ENCODE measurements around the gene ABL1. TPM values are rescaled to one million over a fixed set of nuclear protein-coding genes. Genes with fewer than 3 reads are reported as not detected.

ABL1 gene
- total RNA-seq, 1 experiment from 2014 or later, result 9.9 TPM

- H3K36me3 ChIP-seq (ENCODE audit: insufficient read depth, low read length), result no peaks in the 10 kb centered on the region
- no peaks in the 10 kb centered on the region for H3K9me2 ChIP-seq (replicated peaks; ENCODE audit: insufficient read depth, low read length)
- H3K4me2 ChIP-seq (ENCODE audit: low read depth, low read length, poor library complexity, severe bottlenecking), result no peak overlapping the region
- no peaks in the 10 kb centered on the region for H3K9me3 ChIP-seq (ENCODE audit: low read length)
- no peak overlapping the region for H3K9ac ChIP-seq (ENCODE audit: low read length)
- H4K20me1 ChIP-seq (ENCODE audit: insufficient read depth, low read depth, low read length), result no peaks in the 10 kb centered on the region
- H3K4me1 ChIP-seq (ENCODE audit: low read length), result peaks cover 6% of the 10 kb centered on the region
- no peak for DNase-seq
- no peaks in the 10 kb centered on the region for H3K27me3 ChIP-seq (ENCODE audit: low read length)
- no peak overlapping the region for H2AFZ ChIP-seq (ENCODE audit: low read length)
- no peak overlapping the region for H3K27ac ChIP-seq (ENCODE audit: low read length)
- H3K79me2 ChIP-seq (ENCODE audit: low read length), result no peaks in the 10 kb centered on the region
- H3K4me3 ChIP-seq (ENCODE audit: low read length), result no peak overlapping the region
Measured at GRCh38 chr9:130927338-130927737, 92.3 kb downstream of the ABL1 start.

GRCh38 chr9:130927995-130928900 lies 93.2 kb downstream of the ABL1 start:
- H3K4me1 ChIP-seq (ENCODE audit: low read length), result peaks cover 6% of the 10 kb centered on the region
- H3K27me3 ChIP-seq (ENCODE audit: low read length), result no peaks in the 10 kb centered on the region
- DNase-seq, result no peak
- H3K4me3 ChIP-seq (ENCODE audit: low read length), result no peak overlapping the region
- no peak overlapping the region for H3K9ac ChIP-seq (ENCODE audit: low read length)
- H2AFZ ChIP-seq (ENCODE audit: low read length), result no peak overlapping the region
- H3K36me3 ChIP-seq (ENCODE audit: insufficient read depth, low read length), result no peaks in the 10 kb centered on the region
- H3K9me3 ChIP-seq (ENCODE audit: low read length), result no peaks in the 10 kb centered on the region
- H3K9me2 ChIP-seq (replicated peaks; ENCODE audit: insufficient read depth, low read length), result no peaks in the 10 kb centered on the region
- no peak overlapping the region for H3K4me2 ChIP-seq (ENCODE audit: low read depth, low read length, poor library complexity, severe bottlenecking)
- no peaks in the 10 kb centered on the region for H4K20me1 ChIP-seq (ENCODE audit: insufficient read depth, low read depth, low read length)
- H3K27ac ChIP-seq (ENCODE audit: low read length), result no peak overlapping the region
- no peaks in the 10 kb centered on the region for H3K79me2 ChIP-seq (ENCODE audit: low read length)

DNA sequence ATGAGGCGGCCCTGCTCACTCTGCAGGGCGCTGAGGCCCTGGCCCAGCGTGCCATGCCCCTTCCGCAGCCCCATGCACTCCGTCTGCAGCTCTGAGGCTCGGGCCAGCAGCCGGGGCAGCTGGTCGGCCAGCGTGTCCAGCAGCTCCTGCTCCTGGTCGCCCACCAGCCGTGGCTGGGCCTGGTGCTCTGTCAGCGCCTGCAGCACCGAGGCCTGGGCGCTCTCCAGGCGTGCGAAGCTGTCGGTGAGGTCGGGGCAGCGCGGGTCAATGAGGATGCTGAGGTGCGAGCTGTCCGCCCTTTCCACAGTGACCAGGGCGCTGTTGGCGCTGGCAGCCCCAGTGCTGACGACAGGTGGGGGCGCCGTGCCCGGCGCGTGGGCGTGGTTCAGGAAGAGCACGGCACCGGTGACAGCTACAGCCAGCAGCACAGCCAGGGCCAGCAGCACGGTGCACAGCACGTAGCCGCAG lies 94.6 kb downstream of the ABL1 start:
- Histone ChIP-seq H3K27me3 (ENCODE audit: low read length) (no peaks in the 10 kb centered on the region), H3K27ac (ENCODE audit: low read length) (no peak overlapping the region), H3K9ac (ENCODE audit: low read length) (no peak overlapping the region), H3K4me2 (ENCODE audit: low read depth, low read length, poor library complexity, severe bottlenecking) (no peak overlapping the region), H4K20me1 (ENCODE audit: insufficient read depth, low read depth, low read length) (no peaks in the 10 kb centered on the region), H3K9me3 (ENCODE audit: low read length) (no peaks in the 10 kb centered on the region), H2AFZ (ENCODE audit: low read length) (no peak overlapping the region), H3K4me3 (ENCODE audit: low read length) (no peak overlapping the region), H3K9me2 (replicated peaks; ENCODE audit: insufficient read depth, low read length) (no peaks in the 10 kb centered on the region), H3K4me1 (ENCODE audit: low read length) (peaks cover 6% of the 10 kb centered on the region), H3K36me3 (ENCODE audit: insufficient read depth, low read length) (no peaks in the 10 kb centered on the region), H3K79me2 (ENCODE audit: low read length) (no peaks in the 10 kb centered on the region)
- no peak for DNase-seq

GRCh38 chr9:130930132-130930803 lies 95.2 kb downstream of the ABL1 start:
- Histone ChIP-seq H3K9me2 (replicated peaks; ENCODE audit: insufficient read depth, low read length) (no peaks in the 10 kb centered on the region), H3K4me2 (ENCODE audit: low read depth, low read length, poor library complexity, severe bottlenecking) (no peak overlapping the region), H3K9ac (ENCODE audit: low read length) (no peak overlapping the region), H3K36me3 (ENCODE audit: insufficient read depth, low read length) (no peaks in the 10 kb centered on the region), H4K20me1 (ENCODE audit: insufficient read depth, low read depth, low read length) (no peaks in the 10 kb centered on the region), H3K4me3 (ENCODE audit: low read length) (no peak overlapping the region), H3K27me3 (ENCODE audit: low read length) (no peaks in the 10 kb centered on the region), H3K9me3 (ENCODE audit: low read length) (no peaks in the 10 kb centered on the region), H2AFZ (ENCODE audit: low read length) (no peak overlapping the region), H3K79me2 (ENCODE audit: low read length) (no peaks in the 10 kb centered on the region), H3K4me1 (ENCODE audit: low read length) (peaks cover 6% of the 10 kb centered on the region), H3K27ac (ENCODE audit: low read length) (no peak overlapping the region)
- DNase-seq, result no peak

DNA sequence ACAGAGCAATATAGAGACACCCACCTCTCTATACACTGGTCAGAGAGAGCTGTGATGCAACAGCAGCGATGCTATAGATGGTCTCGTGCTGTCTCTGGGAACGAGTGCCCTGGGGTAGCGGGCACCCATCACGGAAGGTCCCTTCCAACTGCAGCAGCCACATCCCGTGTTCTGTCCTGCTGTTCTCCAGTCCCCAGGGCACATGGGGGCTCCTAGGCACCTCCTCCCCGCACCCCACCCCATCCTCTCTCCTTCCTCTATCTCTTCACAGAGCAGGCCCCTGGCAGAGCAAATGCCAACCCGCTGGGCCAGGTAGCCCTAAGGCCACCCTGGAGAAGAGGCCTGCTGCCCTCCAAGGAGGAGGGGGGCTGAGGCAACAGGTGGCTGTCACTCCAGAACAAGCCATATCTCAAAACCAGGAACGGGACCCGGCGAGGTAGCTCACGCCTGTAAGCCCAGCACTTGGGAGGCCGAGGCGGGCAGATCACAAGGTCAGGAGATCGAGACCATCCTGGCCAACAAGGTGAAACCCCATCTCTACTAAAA lies 95.8 kb downstream of the ABL1 start:
- H3K4me3 ChIP-seq (ENCODE audit: low read length), result no peak overlapping the region
- no peaks in the 10 kb centered on the region for H4K20me1 ChIP-seq (ENCODE audit: insufficient read depth, low read depth, low read length)
- no peaks in the 10 kb centered on the region for H3K27me3 ChIP-seq (ENCODE audit: low read length)
- peaks cover 6% of the 10 kb centered on the region for H3K4me1 ChIP-seq (ENCODE audit: low read length)
- no peaks in the 10 kb centered on the region for H3K79me2 ChIP-seq (ENCODE audit: low read length)
- H3K27ac ChIP-seq (ENCODE audit: low read length), result no peak overlapping the region
- H3K9me3 ChIP-seq (ENCODE audit: low read length), result no peaks in the 10 kb centered on the region
- no peaks in the 10 kb centered on the region for H3K36me3 ChIP-seq (ENCODE audit: insufficient read depth, low read length)
- no peak for DNase-seq
- H3K4me2 ChIP-seq (ENCODE audit: low read depth, low read length, poor library complexity, severe bottlenecking), result no peak overlapping the region
- H3K9ac ChIP-seq (ENCODE audit: low read length), result no peak overlapping the region
- no peak overlapping the region for H2AFZ ChIP-seq (ENCODE audit: low read length)
- H3K9me2 ChIP-seq (replicated peaks; ENCODE audit: insufficient read depth, low read length), result no peaks in the 10 kb centered on the region

DNA sequence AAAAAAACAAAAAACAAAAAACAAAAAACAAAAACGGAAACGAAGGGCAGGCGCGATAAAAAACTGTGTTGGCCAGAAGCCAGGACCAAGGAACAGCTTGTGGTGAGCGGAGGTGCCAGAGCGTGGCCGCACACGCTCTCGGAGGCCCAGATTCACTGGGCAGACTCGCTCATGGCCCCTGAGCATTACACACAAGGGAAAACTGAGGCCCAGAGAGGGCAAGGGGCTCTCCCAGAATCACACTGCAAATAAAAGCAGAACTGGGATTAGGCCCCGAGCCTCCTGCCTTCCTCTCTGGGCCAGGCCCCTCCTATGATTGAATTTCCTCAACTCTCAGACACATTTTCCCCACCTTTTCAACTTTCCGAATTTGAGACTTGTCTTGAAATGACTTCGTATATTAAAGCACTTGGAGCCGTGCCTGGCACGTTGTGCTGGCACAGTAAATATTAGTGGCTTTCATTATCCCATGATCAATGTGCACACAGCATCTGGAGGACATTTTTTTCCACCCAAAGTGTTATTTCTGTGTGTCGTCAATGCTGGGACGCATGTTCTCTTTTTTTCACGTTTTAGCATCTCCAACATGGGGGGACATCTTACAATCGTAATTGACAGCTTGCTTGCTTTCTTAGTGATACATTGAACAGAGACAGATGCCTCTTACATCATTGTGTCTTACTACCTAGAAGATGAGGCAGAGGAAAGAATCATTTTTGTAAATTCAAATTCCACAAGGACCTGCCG lies 96.6 kb downstream of the ABL1 start:
- Histone ChIP-seq H2AFZ (ENCODE audit: low read length) (no peak overlapping the region), H3K9me3 (ENCODE audit: low read length) (no peaks in the 10 kb centered on the region)

DNA sequence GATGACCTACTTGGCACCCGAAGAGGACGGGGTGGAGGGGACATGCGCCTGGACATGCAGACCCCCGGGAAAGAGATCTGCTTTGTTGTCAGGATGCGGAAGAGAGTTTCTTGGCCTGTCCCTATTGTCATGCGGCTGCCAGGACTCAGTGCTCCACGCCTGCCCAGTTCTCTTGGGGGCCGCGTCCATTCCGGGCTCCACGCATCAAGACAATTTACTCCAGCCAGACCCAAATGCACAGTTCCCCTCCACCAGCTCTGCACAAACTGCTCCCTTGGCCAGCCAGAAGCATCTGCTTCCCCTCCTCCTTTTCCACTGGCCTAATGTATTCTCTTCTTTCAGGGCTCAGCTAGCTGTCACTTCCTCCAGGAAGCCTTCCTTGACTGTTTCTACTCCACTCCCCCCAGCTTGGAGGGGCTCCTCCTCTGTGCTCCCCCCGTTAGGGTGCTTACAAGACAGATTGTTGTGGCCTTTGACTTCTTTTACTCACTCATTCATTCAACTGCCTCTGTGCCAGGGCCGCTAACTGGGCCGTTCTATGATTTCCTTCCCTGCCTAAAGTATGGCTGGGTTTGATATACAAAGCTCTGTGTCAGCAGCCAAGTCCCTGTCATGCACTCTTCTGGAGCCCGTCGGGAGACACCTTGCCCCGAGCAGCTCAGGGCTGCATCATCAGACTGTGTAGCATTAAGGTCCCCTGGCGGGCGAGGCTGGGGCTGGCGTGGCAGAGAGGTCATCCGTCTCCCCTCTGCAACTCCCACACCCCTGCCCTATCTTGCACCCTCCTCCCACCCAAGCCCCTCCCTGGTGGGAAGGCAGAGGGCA lies 97.4 kb downstream of the ABL1 start:
- no peak overlapping the region for H3K4me3 ChIP-seq (ENCODE audit: low read length)
- H3K9me2 ChIP-seq (replicated peaks; ENCODE audit: insufficient read depth, low read length), result no peaks in the 10 kb centered on the region
- no peaks in the 10 kb centered on the region for H3K36me3 ChIP-seq (ENCODE audit: insufficient read depth, low read length)
- H3K4me1 ChIP-seq (ENCODE audit: low read length), result peaks cover 10% of the 10 kb centered on the region
- no peaks in the 10 kb centered on the region for H3K79me2 ChIP-seq (ENCODE audit: low read length)
- no peaks in the 10 kb centered on the region for H4K20me1 ChIP-seq (ENCODE audit: insufficient read depth, low read depth, low read length)
- no peaks in the 10 kb centered on the region for H3K9me3 ChIP-seq (ENCODE audit: low read length)
- no peak overlapping the region for H3K9ac ChIP-seq (ENCODE audit: low read length)
- H2AFZ ChIP-seq (ENCODE audit: low read length), result no peak overlapping the region
- H3K27me3 ChIP-seq (ENCODE audit: low read length), result no peaks in the 10 kb centered on the region
- H3K27ac ChIP-seq (ENCODE audit: low read length), result no peak overlapping the region
- peak; percentile 56 for DNase-seq
- no peak overlapping the region for H3K4me2 ChIP-seq (ENCODE audit: low read depth, low read length, poor library complexity, severe bottlenecking)

More for the DNA sequence above, 96.6 kb downstream of the ABL1 start:
- H3K9me2 ChIP-seq (replicated peaks; ENCODE audit: insufficient read depth, low read length), result no peaks in the 10 kb centered on the region
- H3K9ac ChIP-seq (ENCODE audit: low read length), result no peak overlapping the region
- DNase-seq, result no peak
- no peak overlapping the region for H3K27ac ChIP-seq (ENCODE audit: low read length)
- H3K79me2 ChIP-seq (ENCODE audit: low read length), result no peaks in the 10 kb centered on the region
- H3K4me2 ChIP-seq (ENCODE audit: low read depth, low read length, poor library complexity, severe bottlenecking), result no peak overlapping the region
- H3K36me3 ChIP-seq (ENCODE audit: insufficient read depth, low read length), result no peaks in the 10 kb centered on the region
- no peak overlapping the region for H3K4me3 ChIP-seq (ENCODE audit: low read length)
- no peaks in the 10 kb centered on the region for H4K20me1 ChIP-seq (ENCODE audit: insufficient read depth, low read depth, low read length)
- H3K27me3 ChIP-seq (ENCODE audit: low read length), result no peaks in the 10 kb centered on the region
- peaks cover 10% of the 10 kb centered on the region for H3K4me1 ChIP-seq (ENCODE audit: low read length)
